ENCODE results near the gene KIRREL1.

The KIRREL1 gene

DNA sequence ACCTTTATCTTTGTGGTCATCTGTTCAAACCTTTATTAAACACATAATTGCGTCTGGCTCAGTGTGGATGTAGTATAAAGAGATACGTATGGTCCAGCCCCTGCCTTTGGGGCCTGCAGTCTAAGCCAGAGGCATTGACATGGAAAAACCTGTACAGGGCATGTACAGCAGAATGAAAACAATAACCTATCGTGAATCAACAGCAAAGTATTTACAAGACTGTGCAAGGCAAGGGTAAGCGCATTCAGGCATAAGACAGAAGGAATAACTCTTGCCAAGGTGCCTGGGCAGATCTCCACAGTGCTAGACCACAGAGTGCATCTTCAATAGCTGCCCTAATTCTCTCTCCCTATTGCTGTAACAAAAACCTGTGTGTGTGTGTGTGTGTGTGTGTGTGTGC lies 35.5 kb downstream of the KIRREL1 start:
- no peak for DNase-seq (ENCODE audit: low read depth in 2 of 3, low spot score in 1 of 3)

DNA sequence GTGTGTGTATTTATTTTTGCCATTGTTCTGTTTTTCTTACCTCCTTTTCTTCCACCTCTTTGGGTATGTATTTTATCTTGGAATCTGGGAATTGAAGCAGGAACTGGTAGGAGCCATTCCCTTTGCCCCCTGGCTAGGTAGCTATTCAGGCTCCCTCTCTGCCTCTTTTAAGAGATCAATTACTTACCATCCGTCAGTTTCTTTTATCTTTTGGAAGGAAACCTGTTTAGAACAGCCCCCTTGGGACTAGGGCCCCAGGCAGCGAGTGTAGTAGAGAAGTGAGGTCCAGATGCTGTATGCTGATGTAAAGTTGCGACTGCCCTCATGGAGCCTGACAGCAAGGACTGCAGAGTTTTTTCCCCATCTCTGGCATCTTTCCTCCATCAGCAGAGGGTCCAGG lies 41.6 kb downstream of the KIRREL1 start:
- no peak for DNase-seq (ENCODE audit: low read depth in 2 of 3, low spot score in 1 of 3)

DNA sequence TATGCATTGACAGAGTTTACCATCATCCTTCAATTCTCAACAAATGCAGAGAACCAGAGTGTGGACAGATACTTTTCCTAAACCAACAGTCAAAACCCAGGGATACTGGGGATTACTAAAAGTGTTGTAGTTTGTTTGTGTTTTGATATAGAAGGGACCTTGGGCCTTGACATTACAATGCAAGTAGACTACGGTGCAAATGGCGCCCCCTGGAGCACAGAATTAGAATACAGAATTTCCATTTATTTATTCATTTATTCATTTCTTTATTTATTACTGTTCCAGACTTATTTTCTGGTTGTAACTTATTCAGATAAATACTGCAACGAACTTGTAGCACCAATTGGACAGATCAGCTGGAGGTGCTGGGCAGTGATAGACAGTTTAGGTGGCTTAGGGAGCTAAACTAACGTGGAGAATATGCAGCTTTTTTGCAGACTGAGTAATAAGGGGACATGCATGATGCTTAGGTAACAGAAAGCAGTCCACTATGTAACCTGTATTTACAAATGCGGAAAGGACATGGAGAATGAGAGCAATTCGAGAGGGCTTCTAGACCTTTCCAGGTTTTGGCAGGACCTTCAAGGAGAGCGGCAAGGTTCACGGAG lies 42.6 kb downstream of the KIRREL1 start:
- DNase-seq (ENCODE audit: low read depth in 2 of 3, low spot score in 1 of 3), result peak in 2 of 3 donors; percentile 2 to 10

DNA sequence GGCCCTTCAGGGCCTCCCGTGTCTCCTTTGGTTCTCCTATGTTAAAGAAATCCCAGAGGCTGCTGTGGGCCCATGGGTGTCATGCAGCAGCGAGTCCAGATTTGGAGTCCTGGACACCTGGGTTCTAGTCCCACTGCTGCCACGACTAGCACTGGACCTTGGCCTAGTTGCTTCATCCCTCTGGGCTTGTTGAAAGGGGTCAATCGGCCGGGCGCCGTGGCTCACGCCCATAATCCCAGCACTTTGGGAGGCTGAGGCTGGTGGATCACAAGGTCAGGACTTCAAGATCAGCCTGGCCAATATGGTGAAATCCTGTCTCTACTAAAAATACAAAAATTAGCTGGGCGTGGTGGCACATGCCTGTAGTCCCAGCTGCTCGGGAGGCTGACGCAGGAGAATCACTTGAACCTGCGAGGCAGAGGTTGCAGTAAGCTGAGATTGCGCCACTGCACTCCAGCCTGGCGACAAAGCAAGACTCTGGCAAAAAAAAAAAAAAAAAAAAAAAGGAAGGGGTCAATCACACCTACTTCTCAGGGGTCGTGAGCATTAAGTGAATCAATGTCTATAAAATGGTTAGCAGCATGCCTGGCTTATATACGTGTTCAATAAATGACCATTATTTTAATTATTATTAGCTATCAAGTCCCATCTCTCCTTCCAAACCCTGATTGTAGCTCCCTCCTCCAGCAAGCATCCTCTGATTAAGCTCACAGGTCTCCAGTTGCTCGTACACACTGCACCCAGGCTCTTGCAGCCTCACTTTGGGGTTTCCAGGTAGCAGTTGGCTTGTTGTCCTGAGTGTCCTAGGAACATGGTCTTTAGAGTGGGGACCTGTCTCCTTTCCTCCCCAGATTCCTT lies 43.8 kb downstream of the KIRREL1 start:
- no peak for DNase-seq (ENCODE audit: low read depth in 2 of 3, low spot score in 1 of 3)

DNA sequence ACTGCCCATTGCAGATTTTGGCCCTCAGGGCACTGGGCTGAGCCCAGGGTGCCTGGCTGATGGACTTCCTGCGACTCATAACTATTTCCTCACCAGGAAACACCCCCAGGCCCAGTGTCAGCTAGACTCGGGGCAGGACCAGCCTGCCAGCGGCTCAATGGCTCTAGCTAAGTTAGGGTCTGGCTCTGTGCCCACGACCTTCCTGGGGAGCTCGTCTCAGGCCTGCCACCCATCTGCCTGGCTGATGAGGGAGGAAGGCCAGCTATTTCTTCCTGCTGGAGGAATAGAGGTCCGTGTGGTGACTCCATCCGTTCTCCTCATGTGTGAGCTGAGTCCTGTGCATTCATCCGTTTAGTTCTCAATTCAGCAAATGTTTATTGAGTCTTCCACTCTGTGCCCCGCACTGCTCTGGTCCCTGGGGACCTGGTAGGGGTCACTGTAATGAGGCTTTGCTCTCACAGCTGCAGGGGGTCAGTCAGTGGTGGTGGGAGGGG lies 44.5 kb downstream of the KIRREL1 start:
- no peak for DNase-seq (ENCODE audit: low read depth in 2 of 3, low spot score in 1 of 3)

DNA sequence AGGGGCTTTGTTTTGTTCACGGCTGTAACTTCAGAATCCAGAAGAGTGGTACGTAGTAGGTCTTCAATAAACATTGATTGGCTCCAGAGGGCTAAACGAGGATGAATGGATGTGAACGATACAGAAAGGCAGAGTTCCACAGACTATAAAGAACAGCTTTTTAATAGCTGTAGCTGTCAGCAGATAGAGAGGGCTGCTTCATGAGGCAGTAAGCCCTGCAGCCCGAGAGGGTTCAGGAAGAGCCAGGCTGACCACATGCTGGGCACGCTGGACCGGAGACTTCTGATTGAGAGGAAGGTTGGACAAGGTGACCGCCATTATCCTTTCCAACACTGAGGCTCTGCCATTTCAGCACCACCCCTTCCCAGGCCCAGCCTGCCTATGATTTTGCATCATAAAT lies 45.3 kb downstream of the KIRREL1 start:
- no peak for DNase-seq (ENCODE audit: low read depth in 2 of 3, low spot score in 1 of 3)

DNA sequence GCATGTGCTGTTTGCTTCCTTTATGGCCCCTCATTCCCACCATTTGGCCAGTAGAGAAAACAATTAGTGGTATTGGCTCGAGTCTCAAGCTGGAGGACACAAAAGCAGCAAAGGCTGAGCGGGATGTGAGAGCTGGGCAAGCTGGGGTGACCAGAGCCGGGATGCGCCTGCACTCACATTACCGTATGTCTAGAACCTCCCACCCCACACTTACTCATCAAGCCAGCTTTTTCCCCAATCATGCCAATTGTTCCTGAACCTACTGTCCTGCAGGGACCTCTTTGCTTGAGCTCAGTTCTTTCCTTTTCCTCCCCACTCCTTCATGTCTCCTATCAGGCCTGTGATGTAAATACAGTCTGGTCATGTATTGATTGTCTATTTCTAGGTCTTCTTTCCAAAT lies 45.9 kb downstream of the KIRREL1 start:
- no peak for DNase-seq (ENCODE audit: low read depth in 2 of 3, low spot score in 1 of 3)

DNA sequence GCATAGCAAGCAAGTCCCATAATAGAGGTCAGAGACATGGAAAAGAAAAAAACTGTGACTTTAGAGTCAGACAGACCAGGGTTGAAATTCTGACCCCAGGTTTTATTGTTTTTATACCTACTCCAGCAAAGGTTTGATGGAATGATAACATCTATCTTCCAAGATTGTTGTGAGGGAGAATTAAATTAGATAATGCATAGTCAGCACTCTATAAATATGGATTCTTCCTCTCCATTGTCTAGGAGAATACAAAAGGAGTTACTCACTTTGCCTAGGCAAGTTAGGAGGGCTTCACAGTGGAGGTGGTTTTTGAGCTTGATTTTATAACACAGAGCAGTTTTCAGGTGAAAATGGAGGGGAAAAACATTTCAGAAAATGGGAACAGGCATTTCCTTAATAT lies 46.9 kb downstream of the KIRREL1 start:
- no peak for DNase-seq (ENCODE audit: low read depth in 2 of 3, low spot score in 1 of 3)

DNA sequence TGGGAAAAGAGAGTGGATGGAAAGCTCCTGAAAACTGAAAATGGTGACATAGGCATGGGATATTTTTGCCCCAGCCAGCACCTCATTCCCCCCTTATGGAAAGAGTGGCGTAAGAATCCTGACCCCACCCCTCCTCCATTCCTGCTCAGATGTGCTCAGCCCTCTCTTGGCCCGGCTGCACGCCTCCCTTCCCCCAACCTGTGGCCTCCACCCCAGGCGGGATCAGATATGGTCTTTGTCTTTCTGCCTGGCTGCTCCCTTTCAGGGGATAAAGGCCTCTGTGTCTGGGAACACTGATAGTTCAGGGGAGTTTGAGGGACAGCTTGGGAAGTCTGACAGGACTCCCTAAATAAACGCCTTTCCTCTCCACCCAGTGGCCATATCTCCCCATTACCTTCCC lies 49.8 kb downstream of the KIRREL1 start:
- DNase-seq (ENCODE audit: low read depth in 2 of 3, low spot score in 1 of 3), result no peak

DNA sequence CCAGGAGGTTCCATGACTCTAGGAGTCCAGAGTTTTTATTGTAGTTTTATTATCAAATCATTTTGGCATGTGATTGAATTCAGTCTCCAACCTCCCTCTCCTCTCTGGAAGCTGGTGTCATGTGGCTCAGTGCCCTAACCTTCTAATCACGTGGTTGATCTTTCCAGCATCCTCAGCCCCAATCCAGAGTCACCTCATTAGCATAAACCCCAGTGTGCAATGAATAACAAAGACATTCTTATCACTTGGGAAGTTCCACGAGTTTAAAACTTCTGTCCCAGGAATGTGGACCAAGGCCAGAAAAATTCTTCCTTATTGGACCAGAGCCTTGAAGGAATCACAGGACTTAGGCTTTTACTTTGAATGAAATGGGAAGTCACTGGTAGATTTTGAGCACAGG lies 52.2 kb downstream of the KIRREL1 start:
- DNase-seq (ENCODE audit: low read depth in 2 of 3, low spot score in 1 of 3), result no peak

DNA sequence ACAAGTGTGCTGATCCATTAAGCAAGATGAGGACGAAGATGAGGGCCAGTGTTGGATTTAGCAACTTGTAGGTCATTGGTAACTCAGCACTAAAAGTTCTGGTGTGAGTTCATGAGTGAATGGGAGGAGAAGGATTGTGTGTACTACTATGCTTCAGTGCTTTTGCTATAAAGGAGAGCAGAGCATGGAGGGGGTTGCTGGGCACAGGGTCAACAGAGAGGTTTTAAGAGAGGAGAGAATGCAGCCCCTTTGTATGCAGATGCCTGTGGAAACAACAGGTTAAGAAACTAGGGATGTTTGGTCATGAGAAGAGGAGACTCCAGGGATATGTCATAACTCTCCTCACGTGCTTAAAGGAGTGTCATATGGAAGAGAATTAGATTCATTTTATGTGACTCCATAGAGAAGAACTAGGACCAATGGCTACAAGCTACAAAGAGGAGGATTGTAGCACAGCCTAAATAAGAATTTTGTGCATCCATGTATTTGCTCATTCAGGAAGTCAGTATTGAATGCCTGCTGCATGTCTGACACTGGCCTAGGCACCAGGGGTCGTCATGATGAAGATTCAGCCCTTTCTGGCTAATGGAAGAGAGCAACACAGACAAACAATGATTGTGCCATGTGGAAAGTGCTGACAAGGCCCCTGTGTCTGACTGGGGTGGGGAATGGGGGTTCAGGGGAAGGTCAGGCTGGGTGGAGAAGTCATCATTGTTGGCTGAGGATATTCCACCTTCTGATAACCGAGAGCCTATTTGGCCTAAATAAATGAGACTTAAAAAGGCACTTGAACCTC lies 53.5 kb downstream of the KIRREL1 start:
- no peak for DNase-seq (ENCODE audit: low read depth in 2 of 3, low spot score in 1 of 3)

DNA sequence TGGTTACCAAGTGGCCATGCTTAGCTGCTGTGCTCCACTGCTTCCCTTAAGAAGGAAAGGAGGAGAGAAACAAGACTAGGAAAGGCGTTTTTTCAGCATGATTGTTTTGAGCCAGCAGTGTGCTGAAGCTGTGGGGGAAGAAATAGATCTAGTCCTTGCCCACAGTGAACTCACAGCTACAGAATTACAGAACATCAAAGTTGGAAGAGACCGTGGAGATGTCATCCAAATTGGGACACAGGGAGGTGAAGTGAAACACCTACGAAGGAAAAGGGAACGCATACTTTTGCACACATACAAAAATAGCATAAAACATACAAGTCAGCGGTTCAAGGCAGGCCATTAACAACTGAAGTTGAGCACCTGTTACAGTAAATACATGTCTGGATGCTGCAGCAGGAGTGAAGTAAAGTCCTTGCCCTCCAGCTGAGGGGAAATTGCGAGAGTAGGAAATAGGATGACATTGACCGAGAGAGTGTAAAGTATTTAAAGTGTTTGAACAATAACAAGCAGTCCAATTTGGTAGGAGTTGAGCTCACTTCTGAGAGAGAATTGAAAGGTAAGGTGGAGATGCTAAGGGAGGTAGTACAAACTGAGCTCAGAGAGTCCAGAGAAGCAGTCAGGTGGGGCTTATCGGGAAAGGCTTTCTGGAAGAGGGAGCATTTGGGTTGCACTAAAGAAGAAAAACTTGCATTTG lies 55.1 kb downstream of the KIRREL1 start:
- no peak for DNase-seq (ENCODE audit: low read depth in 2 of 3, low spot score in 1 of 3)

DNA sequence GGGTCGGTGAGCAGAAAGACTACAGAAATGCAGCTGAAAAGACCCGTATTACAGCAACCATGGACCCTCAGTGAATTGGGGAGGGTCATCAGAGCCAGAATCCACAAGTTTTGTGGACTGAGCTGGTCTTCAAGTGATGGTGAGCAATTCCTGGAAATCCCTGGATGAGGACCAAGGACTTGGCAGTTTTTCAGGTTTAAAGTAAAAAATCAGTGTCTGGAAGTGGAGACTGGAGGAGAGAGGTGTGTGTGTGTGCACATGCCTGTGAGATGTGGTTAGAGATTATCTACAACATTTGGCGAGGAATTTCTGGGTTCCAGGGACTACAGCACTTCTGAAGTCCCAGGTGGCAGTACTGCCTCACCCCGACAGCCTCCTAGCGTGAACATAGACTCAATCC lies 56.4 kb downstream of the KIRREL1 start:
- DNase-seq (ENCODE audit: low read depth in 2 of 3, low spot score in 1 of 3), result no peak

DNA sequence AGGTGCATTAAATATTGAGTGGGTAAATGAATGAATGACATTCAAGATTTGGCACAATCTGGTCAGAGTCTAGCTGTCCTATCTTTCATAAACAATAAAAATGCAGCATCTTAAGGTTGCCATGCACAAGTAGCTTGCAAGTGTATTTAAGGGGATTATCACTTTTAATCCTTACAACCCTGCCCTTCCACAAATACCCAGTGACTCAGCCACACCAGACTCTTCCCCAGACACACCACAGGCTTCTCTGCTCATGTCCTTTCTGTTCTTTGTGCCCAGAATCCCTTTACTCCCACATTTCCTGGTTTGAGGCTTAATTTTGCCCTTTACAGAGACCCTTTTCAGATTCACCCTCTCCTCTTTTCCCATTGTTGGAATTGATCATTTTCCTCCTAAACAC lies 59.8 kb downstream of the KIRREL1 start:
- DNase-seq (ENCODE audit: low read depth in 2 of 3, low spot score in 1 of 3), result no peak

DNA sequence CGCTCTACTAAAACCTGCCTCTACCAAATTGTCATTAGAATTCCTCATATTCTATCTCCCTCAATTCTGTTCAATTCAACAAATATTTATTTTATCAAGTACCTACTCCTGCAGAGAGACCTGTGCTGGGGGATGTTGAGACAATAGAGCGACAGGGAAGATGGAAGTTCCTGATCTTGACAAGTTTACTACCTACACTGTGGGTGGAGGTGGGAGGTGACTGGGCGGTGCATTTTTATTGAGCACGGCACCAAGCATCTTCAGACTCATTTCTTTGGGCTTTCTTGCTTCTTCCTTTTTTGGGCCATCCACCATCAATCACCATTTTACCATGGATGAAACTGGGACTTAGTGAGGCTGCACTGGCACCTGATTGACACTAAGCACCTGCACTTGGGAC lies 61.3 kb downstream of the KIRREL1 start:
- DNase-seq (ENCODE audit: low read depth in 2 of 3, low spot score in 1 of 3), result no peak

DNA sequence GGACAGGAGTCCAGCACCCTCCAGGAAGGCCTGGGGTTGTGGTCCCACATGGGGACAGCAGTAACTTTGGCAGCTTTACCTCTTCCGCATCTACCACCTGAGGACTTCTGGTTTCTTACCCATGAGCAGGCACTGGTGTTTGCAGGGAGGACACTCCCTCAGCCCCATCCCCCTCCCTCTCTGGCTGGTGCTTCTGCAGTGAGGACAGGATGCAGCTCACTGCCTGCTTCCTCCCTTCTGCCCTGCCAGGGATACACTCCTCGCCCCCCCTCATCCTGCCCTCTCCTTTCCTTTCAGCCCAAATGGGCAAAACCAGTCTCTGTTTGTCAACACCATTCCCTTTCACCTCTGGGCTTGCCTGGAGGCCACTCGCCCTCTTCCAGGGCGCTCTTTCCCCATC lies 62.4 kb downstream of the KIRREL1 start:
- DNase-seq (ENCODE audit: low read depth in 2 of 3, low spot score in 1 of 3), result no peak

DNA sequence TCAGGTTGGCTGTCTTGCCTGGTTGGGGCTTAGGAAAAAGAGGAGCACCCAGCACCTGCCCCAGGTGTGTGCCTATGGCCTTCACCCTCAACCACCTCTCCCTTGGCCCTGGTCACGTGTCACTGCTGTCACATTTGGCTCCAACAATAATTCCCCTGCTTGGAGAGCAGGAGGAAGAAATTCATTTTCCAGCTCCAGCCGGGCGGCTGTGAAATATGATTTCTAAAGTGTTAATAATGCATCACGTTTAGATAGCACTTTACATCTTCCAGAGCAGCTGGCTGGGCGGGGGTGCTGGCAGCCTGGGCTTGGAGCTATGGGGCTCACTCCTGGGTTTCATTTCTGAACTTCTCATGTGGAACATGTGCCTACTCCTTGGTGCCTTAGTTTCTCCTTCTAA lies 63.1 kb downstream of the KIRREL1 start:
- no peak for DNase-seq (ENCODE audit: low read depth in 2 of 3, low spot score in 1 of 3)

DNA sequence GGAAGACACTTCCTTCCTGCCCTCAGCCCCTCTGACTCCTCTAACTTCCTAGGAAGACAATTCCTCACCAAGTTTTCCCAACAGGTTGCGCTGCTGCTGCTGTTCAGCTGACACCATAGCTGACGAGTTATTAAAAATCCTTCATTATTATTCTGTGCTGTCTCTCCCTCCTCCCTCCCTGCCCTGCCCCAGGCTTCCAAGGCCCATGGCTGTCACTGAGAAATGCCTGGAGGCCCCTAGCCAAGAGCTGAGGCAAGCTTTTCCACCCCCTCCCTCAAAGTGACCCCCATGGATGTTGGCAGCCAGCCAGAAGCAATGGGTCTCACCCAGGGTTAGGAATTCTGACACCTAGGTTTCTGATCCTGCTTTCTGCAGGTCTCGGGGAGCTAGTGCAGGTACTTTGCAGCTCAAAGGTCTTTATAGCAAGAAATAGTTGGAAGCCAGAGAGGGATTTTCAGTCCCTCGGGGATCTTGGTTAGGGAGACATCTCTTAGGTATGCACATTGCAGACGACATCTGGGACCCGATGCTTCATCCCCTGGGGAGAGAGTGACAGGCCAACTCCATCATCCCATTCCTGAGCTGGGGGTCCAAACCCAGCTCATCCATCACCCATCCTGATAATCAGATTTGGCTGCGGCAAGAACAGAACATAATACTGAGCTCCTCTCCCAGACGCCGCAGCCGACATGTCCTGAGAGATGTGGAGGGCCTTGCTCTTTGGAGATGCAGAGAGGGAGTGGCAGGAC lies 65.0 kb downstream of the KIRREL1 start:
- DNase-seq (ENCODE audit: low read depth in 2 of 3, low spot score in 1 of 3), result no peak

DNA sequence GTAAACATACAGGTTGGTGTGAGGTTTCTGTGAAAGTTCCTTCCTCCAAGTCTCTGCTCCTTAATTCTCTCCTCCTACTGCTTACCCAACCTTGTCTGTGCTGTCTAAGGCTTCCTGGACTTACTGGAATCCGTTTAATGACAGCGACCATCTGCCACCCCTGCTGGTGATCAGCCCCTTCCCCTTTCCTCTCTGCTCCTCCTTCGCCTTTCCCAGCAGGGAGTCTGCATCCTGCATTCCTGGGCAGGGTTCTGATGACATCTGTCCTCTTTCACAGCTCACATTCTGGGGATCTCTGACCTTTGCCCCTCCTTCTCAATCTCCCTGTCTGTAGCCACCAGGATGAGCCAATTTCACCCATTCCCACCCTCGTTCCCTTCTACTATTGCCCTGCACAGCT lies 66.5 kb downstream of the KIRREL1 start:
- DNase-seq (ENCODE audit: low read depth in 2 of 3, low spot score in 1 of 3), result no peak

DNA sequence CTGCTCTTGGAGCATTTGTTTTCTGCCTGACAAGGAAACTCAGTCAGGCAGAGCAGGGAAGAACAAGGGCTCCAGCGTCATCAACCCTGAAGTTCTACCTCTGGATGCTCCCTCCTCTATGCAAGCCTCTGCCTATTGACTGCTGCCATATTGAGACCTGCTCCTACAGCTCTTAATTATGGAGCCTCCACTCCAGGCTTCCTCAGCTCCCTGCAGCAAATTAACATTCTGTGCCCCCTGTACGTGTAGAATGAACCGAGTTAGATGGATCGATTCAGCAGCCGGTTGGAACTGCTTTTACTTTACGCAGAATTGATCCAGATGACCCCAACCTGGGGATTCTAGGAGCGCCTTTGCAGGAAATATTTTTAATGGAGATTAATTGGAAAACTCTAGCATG lies 68.7 kb downstream of the KIRREL1 start:
- DNase-seq (ENCODE audit: low read depth in 2 of 3, low spot score in 1 of 3), result no peak

DNA sequence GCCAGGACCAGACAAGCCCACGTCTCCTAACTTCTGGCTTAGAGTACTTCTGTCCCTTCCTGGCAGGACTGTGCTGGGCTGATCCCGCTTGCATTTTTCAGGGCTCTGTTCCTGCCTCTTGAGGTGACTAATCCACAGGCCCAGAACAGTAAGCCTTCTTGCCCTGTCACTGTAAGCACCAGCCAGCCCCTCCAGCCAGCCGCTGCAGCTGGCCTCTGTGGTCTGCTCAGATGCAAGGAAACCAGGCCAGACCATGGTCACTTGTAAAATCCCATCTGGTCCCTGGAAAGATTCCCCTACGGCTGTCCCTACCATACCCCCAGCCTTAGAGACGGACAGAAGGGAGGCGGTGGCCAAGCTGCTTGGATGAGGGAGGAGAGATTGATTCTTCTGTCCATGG lies 74.2 kb downstream of the KIRREL1 start:
- no peak for DNase-seq (ENCODE audit: low read depth in 2 of 3, low spot score in 1 of 3)

All from stimulated activated CD4-positive, alpha-beta T cell treated with anti-CD3 and anti-CD28 coated beads, Interleukin-12 subunit alpha, Interleukin-12 subunit beta, amount 100 ng/mL, for 48 hours (primary cell).